GM18498 (cell line): ENCODE measurements around the gene RYR2.
A peak's percentile ranks its signal among the peaks of the same experiment; 100 is the strongest.
"Not testable (repeated sequence)": the region's sequence is repeated elsewhere in the genome, so short reads cannot be mapped to it uniquely, and the experiment has no call there.

ENCODE experiments used
- ATAC-seq: cut with Tn5 transposase; IDR thresholded peaks from one replicate; pipeline ENCODE4 v1.9.1; 2021; ENCODE audit warnings: mild to moderate bottlenecking, moderate library complexity; ENCODE audit not compliant: unreplicated experiment

Gene RYR2

DNA sequence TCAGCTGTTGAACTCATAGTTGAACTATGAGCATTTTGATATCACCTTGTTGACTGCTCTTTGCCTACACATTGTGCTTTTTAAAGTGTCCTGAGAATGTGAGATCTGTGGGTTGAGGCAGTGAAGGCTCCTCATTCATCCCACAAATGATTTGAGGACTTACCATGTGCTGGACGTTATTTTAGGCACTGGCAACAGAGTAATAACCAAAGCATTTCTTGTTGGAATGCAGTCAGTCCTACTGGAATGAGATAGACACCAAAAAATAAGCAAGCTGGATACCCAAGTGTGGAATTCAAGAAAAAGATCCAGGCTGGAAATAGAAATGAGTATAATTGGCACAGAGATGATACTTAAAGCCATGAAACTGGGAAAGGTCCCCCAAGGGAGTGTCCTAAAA lies 775.3 kb downstream of the RYR2 start:
- ATAC-seq, result no peak

DNA sequence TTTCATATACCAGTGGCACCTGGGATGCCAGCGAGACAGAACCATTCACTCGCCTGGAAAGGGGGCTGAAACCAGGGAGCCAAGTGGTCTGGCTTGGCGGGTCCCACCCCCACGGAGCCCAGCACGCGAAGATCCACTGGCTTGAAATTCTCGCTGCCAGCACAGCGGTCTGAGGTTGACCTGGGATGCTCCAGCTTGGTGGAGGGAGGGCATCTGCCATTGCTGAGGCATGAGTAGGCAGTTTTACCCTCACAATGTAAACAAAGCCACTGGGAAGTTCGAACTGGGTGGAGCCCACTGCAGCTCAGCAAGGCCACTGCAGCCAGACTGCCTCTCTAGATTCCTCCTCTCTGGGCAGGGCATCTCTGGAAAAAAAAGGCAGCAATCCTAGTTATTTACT lies 778.6 kb downstream of the RYR2 start:
- ATAC-seq, result not testable (repeated sequence)

DNA sequence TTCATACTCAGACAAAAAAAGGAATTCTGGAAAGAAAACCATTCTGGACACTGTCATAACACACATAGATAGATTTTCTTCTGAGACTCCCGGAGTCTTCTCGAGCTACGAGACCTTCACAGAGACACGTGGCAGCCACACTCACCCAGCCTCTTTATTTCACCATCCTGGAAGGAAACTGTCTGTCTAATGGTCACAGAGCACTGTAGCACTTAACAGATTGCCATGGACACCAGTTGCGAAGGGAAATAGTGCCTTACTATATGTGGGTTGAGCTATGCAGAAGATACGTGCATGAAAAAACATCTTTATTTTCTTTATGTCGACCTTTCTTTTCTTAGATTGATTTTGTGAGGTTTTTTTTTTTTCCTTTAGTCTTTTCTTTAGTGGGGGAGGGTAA lies 790.9 kb downstream of the RYR2 start:
- ATAC-seq, result no peak

DNA sequence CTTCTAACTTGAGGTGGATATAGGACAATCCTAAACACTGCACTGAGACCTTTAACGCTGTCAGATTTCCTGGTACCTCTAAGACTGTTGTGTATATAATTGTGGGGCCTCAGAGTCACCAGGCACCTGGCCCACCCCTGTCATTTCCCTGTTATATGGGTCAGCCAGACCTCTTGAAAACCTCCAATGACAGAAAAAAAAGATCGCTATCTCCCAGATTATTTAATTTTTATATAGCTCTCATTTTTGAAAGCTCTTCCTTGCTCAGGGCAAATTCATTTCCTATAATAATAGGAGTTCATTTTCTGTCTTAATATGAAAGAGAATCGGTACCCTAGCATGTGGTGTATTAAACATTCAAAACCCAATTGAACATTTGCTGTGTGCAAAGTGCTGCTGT lies 792.1 kb downstream of the RYR2 start:
- no peak for ATAC-seq

DNA sequence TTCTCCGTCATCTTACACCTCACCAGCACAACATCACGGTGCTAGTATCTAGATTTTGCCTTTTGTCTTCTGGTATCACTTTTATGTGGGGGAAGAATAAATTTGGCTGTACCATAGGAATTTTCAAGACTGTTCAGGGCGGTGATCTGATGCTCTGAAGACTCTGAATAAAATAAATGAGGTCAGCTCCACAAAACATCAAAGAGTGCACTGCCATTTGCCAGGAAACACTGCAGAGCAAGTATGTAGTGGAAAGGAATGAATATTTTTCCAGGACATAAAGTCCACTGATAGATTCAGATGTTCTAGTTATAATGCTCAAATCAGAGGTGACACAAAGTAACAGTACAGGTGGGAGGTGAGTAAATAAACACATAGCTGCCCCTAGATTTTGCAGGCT lies 792.5 kb downstream of the RYR2 start:
- no peak for ATAC-seq

DNA sequence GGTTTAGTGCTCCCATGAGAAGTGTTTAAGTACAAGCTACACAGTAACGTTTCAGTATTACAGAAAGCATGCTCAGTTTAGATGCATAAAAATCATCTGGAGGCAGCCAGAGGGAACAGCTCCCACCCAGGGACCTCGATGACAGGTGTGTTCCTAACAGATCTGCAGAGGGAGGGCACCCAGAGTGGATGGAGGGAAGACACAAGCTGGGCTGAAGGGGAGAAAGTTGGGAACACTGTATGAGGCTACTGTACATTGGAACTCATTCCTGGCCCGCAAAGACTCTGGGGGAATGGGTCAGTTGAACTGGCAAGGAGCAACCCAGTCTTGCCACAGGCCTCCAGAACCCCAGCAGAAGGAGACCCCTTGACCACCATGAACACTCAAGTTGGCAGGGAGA lies 796.3 kb downstream of the RYR2 start:
- ATAC-seq, result no peak

DNA sequence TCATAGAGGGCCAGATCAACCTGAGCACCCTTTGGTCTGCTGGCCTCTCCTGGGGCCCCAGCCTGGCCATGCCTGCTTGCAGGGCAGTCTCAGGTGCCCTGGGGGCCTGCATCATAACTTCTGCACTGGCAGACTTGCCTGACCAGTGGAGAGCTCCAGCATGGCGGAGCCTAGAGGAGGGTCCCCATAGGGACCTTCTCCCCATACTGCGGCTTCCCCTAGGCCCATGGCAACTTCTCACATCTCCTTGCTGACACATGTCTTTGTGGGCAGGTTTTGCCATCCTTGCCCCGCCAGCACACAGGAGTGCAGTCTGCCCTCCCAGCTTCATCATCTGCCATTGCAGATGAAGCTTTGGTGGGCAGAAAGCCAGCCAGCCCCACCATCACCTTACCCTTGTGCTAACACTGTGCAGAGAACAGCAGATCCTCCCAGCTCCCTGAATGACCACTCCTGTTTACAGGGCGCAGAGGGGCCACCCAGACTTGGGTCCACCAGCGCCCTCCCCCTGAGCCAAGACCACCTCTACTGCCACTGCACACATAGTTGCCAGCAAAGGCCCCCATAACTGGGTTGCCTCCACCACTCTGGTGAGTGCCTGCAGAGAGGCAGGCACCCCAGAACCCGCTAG lies 797.0 kb downstream of the RYR2 start:
- no peak for ATAC-seq

DNA sequence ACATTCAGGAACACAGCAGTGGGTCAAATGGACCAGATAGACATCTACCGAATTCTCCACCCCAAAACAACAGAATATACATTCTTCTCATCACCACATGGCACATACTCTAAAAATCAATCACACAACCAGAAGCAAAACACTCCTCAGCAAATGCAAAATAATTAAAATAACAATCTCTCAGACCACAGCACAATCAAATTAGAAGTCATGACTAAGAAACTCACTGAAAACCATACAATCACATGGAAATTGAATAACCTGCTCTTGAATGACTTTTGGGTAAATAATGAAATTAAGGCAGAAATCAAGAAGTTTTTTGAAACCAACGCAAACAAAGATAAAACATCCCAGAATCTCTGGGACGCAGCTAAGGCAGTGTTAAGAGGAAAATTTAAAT lies 799.5 kb downstream of the RYR2 start:
- ATAC-seq, result no peak

DNA sequence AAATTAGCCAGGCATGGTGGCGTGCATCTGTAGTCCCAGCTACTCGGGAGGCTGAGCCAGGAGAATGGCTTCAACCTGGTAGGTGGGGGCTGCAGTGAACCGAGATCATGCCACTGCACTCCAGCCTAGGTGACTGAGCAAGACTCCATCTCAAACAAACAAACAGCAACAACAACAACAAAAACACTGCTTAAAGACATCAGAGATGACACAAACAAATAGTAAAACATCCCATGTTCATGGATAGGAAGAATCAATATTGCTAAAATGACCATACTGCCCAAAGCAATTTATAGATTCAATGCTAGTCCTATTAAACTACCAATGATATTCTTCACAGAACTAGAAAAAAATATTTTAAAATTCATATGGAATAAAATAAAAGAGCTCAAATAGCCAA lies 801.5 kb downstream of the RYR2 start:
- ATAC-seq, result not testable (repeated sequence)

DNA sequence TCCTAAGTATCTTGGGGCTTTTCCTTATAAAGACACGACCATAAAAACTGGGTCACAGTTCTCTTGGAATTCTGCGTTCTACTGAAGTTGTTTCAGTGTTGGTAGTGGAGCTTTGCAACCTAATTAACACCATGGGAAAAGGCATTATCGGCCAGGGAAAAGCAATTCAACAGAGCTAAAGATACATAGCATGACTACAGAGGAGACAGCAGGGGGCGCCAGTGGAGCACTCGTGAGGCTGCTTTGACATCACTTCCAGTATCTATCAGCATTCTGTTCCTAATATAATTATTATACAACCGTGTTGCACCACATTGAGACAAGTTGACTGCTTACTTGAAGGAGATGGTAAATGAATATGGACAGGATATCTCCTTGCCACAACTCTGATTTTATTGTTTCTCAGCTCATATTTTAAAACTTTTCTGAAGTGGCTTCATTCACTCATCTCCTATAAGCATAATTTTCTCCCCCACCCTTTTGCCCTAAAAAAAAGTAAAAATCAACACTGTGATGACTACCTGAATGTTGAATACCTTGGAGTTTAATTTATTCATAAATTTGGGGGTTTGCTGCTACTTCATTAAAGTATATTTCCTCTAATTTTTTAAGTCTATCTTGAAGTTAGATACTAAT lies 809.3 kb downstream of the RYR2 start:
- ATAC-seq, result no peak

DNA sequence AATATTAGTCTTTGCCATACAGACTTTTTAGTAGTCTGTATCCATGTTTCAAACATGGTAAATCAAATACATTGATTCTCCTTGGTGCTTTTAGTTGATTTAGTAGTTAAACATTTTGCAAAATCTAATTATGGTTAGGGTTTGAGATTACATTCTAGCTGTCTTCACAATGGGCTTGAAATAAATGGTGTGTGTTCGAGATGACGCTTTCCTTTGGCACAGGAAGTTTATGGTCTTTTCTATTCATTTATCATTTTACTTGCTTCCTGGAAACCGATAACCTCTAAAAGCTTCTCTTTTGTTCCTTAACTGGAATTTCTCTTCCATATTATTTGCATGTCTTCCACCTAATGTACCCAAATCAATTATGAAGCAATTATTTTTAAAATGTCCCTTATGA lies 810.4 kb downstream of the RYR2 start:
- ATAC-seq, result no peak

DNA sequence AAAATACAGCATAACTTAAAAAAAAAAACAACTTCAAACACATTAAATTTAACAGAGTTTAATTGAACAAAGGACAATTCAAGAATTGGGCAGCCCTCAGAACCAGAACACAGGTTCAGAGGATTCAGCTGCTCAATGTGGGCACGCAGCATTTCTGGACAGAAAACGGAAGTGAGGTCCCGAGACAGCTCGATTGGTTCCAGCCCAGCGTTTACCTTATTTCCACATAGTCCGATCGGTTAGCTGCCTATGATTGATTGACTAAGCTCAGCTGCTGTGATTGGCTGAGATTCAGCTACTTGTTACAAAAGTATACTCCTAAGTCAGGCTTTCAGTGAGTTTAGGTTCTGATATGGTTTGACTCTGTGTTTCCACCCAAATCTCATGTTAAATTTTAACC lies 815.5 kb downstream of the RYR2 start:
- no peak for ATAC-seq

DNA sequence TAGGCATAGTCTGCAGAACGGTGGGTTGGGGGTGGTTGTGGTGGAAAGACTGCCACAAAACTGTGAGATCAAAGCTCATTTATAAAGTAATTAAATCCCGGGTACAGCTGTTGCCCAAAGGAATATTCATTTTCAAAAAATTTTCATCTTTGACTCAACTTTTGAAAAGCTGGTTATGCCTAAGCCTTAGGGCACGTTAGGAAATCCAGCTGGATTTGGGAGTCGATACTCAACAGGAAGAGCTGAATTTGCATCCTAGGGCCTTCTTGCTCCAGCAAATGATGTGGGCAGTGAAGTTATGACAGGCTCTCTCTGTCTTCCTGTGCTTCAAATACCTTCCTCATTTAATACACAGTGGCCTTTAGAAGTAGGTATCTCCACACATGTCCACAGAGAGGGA lies 817.0 kb downstream of the RYR2 start:
- ATAC-seq, result no peak

DNA sequence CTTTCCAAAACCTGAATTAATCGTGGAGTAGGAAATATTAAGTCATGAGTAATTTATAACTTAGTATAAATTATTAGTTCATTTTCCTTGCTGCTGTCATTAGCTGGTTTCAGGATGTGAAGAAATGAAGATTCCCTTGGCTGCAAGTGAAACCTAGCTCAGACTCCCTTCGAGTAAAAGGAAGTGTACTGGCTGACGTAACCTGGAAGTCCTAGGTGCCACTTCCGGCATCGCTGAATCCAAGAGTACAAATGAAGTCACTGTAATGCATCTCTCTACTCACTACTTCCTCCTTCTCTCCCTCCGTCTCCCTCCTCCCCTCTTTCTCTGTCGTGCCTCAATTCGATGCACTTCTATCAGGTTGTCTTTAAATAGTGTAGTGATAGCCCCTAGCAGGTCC lies 820.0 kb downstream of the RYR2 start:
- ATAC-seq, result no peak

DNA sequence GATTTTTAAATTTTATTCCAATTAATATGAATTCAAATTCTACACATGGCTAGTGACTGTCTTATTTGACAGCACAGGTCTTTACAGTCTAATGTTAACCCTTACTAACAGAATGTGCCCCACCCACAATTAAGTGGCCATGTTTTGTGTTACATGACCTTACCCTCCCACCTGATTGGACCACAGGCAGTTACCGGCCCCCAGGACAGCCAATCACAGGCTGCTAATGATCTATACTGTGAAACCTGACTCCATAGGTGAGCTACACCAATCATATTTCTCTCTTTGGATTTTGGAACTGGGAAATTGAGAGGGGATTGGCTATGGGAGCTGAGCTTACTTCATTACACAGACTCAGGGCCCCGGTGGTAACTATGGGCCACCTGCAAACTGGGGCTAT lies 821.2 kb downstream of the RYR2 start:
- ATAC-seq, result no peak

DNA sequence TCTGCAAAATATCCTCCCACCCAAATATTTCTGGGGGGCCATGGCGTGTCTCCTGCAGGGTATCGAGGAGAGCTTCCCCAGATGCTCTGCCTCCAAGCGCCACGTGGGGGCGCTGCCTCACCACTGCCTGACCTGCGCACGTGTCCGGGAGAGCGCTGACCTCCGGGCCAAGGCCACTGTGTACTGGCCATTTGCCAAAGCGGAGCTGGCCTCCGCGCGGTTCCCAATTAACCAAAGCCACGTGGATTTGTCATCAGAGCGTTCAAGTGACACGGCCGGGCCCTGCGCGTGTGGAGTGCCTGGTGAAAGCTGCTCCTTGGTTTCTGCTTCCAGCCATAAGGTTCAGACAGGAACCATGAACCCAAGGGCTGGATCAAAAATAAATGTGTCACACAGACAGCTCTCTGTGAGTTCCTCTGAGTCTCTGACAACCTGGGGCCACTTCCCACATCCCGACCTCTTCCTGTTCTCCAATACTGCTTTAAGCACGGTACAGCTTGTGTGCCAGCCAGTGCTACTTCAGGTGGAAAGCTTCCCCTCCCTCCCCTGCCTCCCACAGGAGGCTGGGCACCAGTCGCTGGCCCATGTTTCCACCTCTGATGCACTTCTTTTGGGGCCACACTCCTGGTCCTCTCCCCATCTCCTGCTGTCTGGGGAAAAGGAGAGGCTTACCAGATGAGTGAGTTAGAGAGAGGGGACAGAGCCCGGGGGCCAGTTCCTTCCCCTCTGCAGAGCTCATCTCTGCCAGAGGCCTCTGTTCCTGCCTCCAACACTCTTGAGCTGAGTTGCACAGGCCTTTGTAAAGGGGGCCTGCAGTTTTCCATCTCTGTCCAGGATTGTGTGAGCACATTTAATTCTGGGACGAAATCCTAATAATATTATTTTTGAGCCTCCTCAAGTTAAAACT lies 822.6 kb downstream of the RYR2 start:
- peak; percentile 75 for ATAC-seq

DNA sequence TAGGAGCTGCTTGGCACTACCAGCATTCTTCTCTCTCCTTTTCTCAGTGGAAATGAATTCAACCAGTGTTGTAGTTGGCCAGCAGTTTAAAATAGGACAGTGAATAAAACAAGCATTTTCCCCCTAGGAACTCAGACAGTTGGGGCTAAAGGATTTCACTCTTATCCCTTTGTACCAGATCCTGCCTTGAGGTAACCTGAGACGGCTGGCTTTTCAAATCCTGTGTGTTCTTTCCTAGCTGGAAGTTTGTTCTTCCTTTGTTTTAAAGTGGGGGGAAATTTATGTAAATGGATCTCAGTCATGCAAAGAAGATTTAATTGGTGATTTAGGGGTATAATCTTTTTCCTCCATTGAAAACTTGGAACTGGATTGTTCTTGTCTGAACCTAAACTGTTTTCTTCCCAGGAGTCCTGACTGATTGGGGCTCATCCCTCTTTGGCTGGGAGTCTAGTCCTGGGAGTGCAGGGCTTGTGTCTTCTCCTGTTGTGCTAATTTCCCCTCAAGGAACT lies 825.5 kb downstream of the RYR2 start:
- no peak for ATAC-seq

DNA sequence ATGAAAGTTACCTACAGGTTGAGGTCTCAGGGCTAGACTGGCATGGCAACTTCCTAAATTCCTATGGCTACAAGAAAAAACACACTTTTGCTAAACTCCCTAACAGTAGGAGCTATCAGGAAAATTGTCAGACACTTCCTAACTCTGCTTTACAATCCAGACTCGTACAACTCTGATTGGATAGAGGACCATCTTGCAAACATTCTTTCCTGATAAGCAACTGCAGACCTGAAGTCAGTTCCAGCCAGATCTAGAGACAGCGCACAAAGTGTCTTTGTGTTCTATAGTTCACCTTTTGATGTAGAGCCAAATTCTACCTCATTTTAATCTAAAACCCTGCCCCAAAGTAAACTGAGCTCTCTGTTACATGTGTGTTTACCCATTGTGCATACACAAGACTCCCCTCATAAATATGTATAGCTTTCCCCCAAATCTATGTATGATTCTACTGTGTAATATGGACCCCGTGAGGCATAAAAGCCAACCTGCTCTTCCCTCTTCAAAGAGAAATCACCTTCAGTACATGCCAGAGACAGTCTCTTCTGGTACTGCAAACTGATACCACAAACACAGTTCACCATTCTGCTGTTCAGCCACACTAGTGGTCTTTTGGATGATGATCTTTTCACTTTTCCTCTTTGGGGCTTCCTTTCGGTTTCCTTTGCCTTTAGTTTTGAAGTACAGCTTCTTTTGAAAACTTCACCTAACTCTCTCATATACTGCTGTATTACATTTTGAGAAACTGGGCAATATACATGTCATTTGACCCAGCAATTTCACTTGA lies 827.0 kb downstream of the RYR2 start:
- no peak for ATAC-seq

DNA sequence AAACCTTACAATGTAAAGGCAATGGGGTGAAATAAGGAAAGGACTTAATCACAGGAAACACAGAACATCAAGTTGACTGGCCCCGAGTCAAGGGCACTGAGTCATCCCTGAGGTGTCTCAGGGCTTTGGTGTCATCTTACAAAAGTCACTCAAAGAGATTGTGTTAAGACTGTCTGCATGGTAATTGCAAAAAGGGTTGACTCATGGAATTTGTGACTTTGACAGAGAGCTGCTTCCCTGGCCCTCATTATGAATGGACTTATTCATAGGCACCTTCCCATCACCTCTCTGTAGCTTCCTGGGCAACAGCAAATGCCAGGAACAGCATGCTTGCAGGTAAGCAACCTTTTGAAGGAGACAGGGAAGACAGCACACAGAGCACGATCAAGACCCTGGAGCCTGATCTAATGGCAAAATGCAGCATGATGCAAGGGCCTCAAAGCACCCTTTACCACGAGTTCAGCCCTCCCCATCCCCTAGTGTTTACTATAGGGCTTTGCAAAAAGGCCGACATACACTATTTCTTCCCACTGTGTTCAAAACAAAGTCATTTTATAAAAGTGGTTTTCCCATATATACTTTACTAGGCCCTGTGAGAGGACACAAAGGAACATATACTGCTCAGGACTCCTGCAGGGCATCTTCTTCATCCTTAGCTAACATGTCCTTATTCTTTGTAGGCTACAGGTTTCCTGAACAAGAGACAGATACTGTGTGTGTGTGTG lies 831.7 kb downstream of the RYR2 start:
- no peak for ATAC-seq

DNA sequence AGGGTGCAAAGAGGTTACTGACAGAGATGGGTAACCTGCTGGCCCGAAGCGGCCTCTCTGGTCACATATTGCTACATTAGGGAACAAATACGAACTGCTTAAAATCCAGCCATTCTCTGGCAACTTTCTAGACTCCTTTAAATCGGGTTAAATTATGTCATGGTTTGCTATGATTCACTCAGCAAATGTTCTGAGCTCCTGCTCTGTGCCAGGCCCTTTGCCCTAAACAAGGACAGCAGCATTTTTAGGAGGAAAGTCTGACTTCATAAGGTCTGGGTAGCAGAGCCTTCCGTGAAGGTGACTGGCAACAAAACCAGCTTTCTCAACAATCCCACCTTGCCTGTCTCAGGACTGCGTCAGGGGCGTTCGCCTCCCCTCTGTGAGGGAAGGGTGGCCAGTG lies 833.3 kb downstream of the RYR2 start:
- ATAC-seq, result no peak
